ENCODE results near the gene FXYD7. TPM values are rescaled to one million over a fixed set of nuclear protein-coding genes. Genes with fewer than 3 reads are reported as not detected.

Gene FXYD7
- polyA plus RNA-seq, 1 experiment: 0.10 TPM

DNA sequence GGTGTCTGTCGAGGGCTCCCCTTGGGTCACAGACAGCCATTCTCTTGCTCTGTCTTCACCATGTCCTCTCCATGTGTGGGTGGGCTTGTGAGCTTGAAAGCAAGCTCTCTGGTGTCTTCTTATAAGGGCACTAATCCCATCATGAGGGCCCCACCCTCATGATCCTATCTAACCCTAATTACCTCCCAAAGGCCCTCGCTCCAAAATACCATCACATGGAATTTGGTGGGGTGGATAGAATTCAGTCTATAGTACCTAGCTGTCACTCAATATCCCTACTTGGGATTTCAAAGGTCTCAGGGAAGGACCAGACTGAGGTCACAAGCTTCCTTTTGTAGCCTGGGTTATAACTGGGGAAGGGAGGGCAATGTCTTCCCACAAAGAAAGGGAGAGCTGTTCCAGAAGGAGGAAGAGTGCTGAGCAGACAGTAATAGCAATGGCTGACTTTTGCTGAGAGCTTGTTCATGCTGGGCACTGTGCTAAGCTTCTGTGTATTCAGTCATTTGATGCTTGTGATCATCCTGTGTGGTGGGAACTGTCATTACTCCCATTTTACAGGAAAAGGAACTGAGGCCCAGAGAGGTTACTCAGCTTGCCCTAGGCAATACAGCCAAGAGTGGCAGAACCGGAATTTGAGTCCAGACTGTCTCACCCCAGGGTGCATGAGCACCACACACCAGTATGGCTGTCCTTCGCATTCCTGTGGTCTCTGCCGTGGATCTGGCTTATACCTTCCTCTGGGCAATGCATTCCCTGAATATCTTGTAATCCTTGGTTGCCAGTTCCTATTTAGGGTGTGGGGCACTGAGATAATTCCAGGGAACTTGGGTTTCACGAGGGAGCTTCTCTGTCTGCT lies 19.6 kb downstream of the FXYD7 start:
- peaks cover 27% of the 10 kb centered on the region for H3K36me3 ChIP-seq (ENCODE audit: control insufficient read depth, insufficient read depth, low read length)
- TF ChIP-seq, protein P1, sequence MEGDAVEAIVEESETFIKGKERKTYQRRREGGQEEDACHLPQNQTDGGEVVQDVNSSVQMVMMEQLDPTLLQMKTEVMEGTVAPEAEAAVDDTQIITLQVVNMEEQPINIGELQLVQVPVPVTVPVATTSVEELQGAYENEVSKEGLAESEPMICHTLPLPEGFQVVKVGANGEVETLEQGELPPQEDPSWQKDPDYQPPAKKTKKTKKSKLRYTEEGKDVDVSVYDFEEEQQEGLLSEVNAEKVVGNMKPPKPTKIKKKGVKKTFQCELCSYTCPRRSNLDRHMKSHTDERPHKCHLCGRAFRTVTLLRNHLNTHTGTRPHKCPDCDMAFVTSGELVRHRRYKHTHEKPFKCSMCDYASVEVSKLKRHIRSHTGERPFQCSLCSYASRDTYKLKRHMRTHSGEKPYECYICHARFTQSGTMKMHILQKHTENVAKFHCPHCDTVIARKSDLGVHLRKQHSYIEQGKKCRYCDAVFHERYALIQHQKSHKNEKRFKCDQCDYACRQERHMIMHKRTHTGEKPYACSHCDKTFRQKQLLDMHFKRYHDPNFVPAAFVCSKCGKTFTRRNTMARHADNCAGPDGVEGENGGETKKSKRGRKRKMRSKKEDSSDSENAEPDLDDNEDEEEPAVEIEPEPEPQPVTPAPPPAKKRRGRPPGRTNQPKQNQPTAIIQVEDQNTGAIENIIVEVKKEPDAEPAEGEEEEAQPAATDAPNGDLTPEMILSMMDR (IDR thresholded peaks at IDR 0.05; ENCODE audit: insufficient read depth, low read depth, low read length): no peak
- H3K27me3 ChIP-seq (ENCODE audit: control insufficient read depth, insufficient read depth, low read length): no peaks in the 10 kb centered on the region
- CTCF ChIA-PET: interaction anchor here (1.4 to 3.5 kb wide), 4 partner anchors 9 to 119 kb away, joined by 3 to 10 read pairs (median 6); partner anchors contain the start of gene FXYD5
- POLR2A ChIA-PET: interaction anchor here (0.7 kb wide), 1 partner anchor 21 kb away, joined by 7 read pairs; no protein-coding TSS in a partner anchor
- H3K4me3 ChIP-seq (ENCODE audit: low read depth, low read length): no peak overlapping the region
- no peak for DNase-seq (ENCODE audit: low read depth)

DNA sequence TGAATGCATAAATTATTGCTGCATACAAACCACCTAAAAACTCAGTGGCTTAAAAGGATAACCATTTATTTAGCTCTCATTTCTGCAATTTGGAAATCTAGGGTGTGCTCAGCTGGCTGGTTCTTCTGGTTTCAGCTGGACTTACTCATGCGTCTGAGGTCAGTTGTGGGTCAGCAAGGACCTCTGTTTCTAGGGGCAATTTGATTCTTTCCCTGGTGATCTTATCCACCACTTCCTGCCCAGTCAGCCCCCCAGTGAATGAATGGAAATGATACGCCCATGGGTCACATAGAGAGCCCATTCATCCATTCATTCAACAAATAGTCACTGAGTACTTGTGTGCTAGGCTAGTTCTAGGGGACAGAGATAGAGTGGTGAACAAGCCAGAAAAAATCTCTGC lies 21.4 kb downstream of the FXYD7 start:
- ChIA-PET POLR2A (no interaction called here), CTCF (no interaction called here)
- Histone ChIP-seq H3K27me3 (ENCODE audit: control insufficient read depth, insufficient read depth, low read length) (no peaks in the 10 kb centered on the region), H3K36me3 (ENCODE audit: control insufficient read depth, insufficient read depth, low read length) (peaks cover 25% of the 10 kb centered on the region), H3K4me3 (ENCODE audit: low read depth, low read length) (no peak overlapping the region)
- no peak for DNase-seq (ENCODE audit: low read depth)
- TF ChIP-seq, protein P1 (IDR thresholded peaks at IDR 0.05; ENCODE audit: insufficient read depth, low read depth, low read length): no peak

DNA sequence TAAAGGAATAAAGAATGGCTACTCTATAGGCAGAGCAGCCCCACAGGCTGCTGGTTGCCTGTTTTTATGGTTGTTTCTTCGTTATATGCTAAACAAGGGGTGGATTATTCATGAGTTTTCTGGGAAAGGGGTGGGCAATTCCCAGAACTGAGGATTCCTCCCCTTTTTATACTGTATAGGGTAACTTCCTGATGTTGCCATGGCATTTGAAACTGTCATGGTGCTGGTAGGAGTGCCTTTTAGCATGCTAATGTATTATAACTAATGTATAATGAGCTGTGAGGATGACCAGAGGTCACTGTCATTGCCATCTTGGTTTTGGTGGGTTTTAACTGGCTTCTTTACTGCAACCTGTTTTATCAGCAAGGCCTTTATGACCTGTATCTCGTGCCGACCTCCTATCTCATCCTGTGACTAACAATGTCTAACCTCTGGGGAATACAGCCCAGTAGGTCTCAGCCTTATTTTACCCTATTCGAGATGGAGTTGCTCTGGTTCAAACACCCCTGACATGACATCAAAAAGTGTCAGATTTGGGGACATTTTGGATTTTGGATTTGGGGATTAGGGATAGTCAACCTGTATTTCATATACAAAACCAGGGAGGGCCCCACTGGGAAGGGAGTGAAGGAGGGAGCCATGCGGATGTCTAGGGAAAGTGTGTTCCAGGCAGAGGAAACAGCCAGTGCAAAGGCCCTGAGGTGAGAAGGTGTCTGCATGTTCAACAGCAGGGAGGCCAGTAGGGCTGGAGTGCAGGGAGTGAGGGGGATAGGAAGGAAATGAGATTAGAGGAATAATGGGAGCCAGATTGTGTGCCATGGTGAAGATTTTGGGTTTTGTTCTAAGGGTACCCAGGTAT lies 22.4 kb downstream of the FXYD7 start:
- POLR2A ChIA-PET: no interaction called here
- no peak for DNase-seq (ENCODE audit: low read depth)
- no peaks in the 10 kb centered on the region for H3K27me3 ChIP-seq (ENCODE audit: control insufficient read depth, insufficient read depth, low read length)
- TF ChIP-seq, protein P1 (IDR thresholded peaks at IDR 0.05; ENCODE audit: insufficient read depth, low read depth, low read length): no peak
- H3K4me3 ChIP-seq (ENCODE audit: low read depth, low read length): no peak overlapping the region
- CTCF ChIA-PET: no interaction called here
- peaks cover 23% of the 10 kb centered on the region for H3K36me3 ChIP-seq (ENCODE audit: control insufficient read depth, insufficient read depth, low read length)

DNA sequence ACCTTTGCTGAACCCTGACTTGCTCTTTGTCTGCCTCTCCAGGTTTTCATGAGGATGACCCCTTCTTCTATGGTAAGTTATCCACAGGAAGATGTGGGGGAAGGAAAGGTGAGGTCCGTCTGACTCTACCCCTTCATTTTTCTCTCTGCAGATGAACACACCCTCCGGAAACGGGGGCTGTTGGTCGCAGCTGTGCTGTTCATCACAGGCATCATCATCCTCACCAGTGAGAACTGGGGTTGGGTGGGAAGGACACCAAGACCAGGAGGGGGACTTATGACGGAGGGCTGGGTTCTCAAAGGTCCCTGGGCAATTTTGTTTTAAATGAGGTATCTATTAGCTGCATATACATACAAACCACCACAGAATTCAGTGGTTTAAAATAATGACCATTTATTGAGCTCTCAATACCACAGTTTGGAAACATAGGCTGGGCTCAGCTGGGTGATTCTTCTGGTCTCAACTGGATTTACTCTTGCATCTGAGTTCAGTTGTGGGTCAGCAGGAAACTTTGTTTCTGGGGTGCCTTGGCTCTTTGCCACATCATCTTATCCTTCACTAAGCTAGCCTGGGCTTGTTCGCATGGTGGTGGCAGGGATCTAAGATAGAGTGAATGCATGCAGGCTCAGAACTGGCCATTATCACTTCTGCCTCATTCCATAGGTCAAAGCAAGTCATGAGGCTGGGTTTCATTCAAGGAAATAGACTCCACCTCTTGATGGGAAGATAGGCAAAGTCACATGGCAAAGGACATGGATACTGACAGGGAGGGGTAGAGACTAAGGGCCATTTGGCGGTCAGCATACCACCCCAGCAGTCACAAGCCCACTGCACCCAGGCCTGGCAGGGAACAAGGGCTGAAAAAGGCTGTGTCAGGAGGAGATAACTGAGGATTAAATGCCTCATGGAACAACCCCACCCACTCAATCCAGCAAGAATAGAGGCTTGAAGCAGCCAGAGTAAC lies 23.3 kb downstream of the FXYD7 start:
- DNase-seq (ENCODE audit: low read depth): no peak
- TF ChIP-seq, protein P1 (IDR thresholded peaks at IDR 0.05; ENCODE audit: insufficient read depth, low read depth, low read length): no peak
- H3K4me3 ChIP-seq (ENCODE audit: low read depth, low read length): no peak overlapping the region
- peaks cover 23% of the 10 kb centered on the region for H3K36me3 ChIP-seq (ENCODE audit: control insufficient read depth, insufficient read depth, low read length)
- H3K27me3 ChIP-seq (ENCODE audit: control insufficient read depth, insufficient read depth, low read length): no peaks in the 10 kb centered on the region
- ChIA-PET POLR2A (no interaction called here), CTCF (no interaction called here)
